Measurements from ENCODE around the gene CENPN. TPM values are rescaled to one million over a fixed set of nuclear protein-coding genes. Genes with fewer than 3 reads are reported as not detected.

The CENPN gene
- 7.6 TPM for total RNA-seq

- peak; percentile 99 for DNase-seq (ENCODE audit: low spot score)
- peak; percentile 89 for ATAC-seq
Measured at GRCh38 chr16:81006813-81007695, at the start of gene CENPN, which contains the start of gene CMC2. CENPN (plus strand) TSS chr16:81007214; CDS start chr16:81011940, 4,726 bp downstream. CMC2 (minus strand) TSS chr16:81006885; CDS start chr16:80997394, 9,491 bp downstream.

- no peak for ATAC-seq
- no peak for DNase-seq (ENCODE audit: low spot score)
Measured at GRCh38 chr16:80958284-80958683, 48.7 kb upstream of the CENPN start.

GRCh38 chr16:80962879-80963278, 44.1 kb upstream of the CENPN start:
- ATAC-seq (no peak), DNase-seq (ENCODE audit: low spot score) (no peak)

GRCh38 chr16:80964351-80964750, 42.7 kb upstream of the CENPN start:
- DNase-seq (ENCODE audit: low spot score) = no peak
- no peak for ATAC-seq

GRCh38 chr16:80966617-80967016, 40.4 kb upstream of the CENPN start:
- DNase-seq (ENCODE audit: low spot score) (no peak), ATAC-seq (no peak)

GRCh38 chr16:80968386-80969113, 38.5 kb upstream of the CENPN start:
- ATAC-seq (peak; percentile 82), DNase-seq (ENCODE audit: low spot score) (no peak)

GRCh38 chr16:80969114-80969484, 37.9 kb upstream of the CENPN start:
- no peak for ATAC-seq
- no peak for DNase-seq (ENCODE audit: low spot score)

- ATAC-seq (no peak), DNase-seq (ENCODE audit: low spot score) (no peak)
Measured at GRCh38 chr16:80971819-80972218, 35.2 kb upstream of the CENPN start.

GRCh38 chr16:80972611-80973010, 34.4 kb upstream of the CENPN start:
- ATAC-seq (no peak), DNase-seq (ENCODE audit: low spot score) (no peak)

- ATAC-seq (no peak), DNase-seq (ENCODE audit: low spot score) (no peak)
Measured at GRCh38 chr16:80973991-80974390, 33.0 kb upstream of the CENPN start.

- ATAC-seq = peak; percentile 92
- DNase-seq (ENCODE audit: low spot score) = peak; percentile 78
Measured at GRCh38 chr16:80974649-80975376, 32.2 kb upstream of the CENPN start.

- DNase-seq (ENCODE audit: low spot score) (no peak), ATAC-seq (no peak)
Measured at GRCh38 chr16:80976946-80977345, 30.1 kb upstream of the CENPN start.

GRCh38 chr16:80981103-80981502, 25.9 kb upstream of the CENPN start:
- ATAC-seq = peak; percentile 89
- DNase-seq (ENCODE audit: low spot score) = peak; percentile 61

- ATAC-seq = no peak
- DNase-seq (ENCODE audit: low spot score) = no peak
Measured at GRCh38 chr16:80982646-80983045, 24.4 kb upstream of the CENPN start.

- DNase-seq (ENCODE audit: low spot score) (no peak), ATAC-seq (no peak)
Measured at GRCh38 chr16:80984124-80984892, 22.7 kb upstream of the CENPN start.

- no peak for ATAC-seq
- no peak for DNase-seq (ENCODE audit: low spot score)
Measured at GRCh38 chr16:80985611-80986010, 21.4 kb upstream of the CENPN start.

- peak; percentile 38 for ATAC-seq
- no peak for DNase-seq (ENCODE audit: low spot score)
Measured at GRCh38 chr16:80986557-80986956, 20.5 kb upstream of the CENPN start.

GRCh38 chr16:80988756-80989155, 18.3 kb upstream of the CENPN start:
- ATAC-seq (peak; percentile 61), DNase-seq (ENCODE audit: low spot score) (peak; percentile 56)

GRCh38 chr16:80989801-80990200, 17.2 kb upstream of the CENPN start:
- DNase-seq (ENCODE audit: low spot score) (no peak), ATAC-seq (no peak)

GRCh38 chr16:80990577-80990976, 16.4 kb upstream of the CENPN start:
- DNase-seq (ENCODE audit: low spot score) = no peak
- no peak for ATAC-seq

GRCh38 chr16:80990978-80991377, 16.0 kb upstream of the CENPN start:
- DNase-seq (ENCODE audit: low spot score) (no peak), ATAC-seq (peak; percentile 10)

All from left lobe of liver (tissue), 2 donors.